HEK293 (cell line): ENCODE results near the gene RCOR2.
A peak's percentile ranks its signal among the peaks of the same experiment; 100 is the strongest.

Experiments
- CTCF ChIA-PET: fragments of 350-600 bp; formaldehyde crosslinking; extraction: SDS; loops from one replicate; lab custom pipeline; 2021; ENCODE audit warnings: antibody characterized with exemption; lab: Yijun Ruan, JAX
- POLR2A ChIA-PET: fragments of 300-600 bp; formaldehyde crosslinking; extraction: SDS; loops from one replicate; lab custom pipeline; 2020; ENCODE audit warnings: antibody characterized with exemption, inconsistent platforms; lab: Yijun Ruan, JAX
- H3K27ac ChIP-seq: fragments of 200-500 bp; sonication (Bioruptor generic); 2 replicates; pipeline ENCODE4 v1.5.1; 2014; ENCODE audit warnings: low read depth, low read length, control low read depth, inconsistent platforms; ENCODE audit errors: extremely low read depth
- H3K36me3 ChIP-seq, 2 experiments: fragments of 200-500 bp in 1 of 2; sonication (Bioruptor generic) in 1 of 2; 1 replicate in 1 of 2; 2 replicates in 1 of 2; pipeline ENCODE4 v1.5.1; 2014 to 2017; ENCODE audit warnings: inconsistent platforms in 2 of 2, low read length in 2 of 2; ENCODE audit not compliant: control insufficient read depth in 2 of 2, insufficient read depth in 1 of 2
- H3K4me1 ChIP-seq: fragments of 200-500 bp; sonication (Bioruptor generic); 2 replicates; pipeline ENCODE4 v1.5.1; 2014; ENCODE audit warnings: mild to moderate bottlenecking, low read length, inconsistent platforms; ENCODE audit not compliant: control insufficient read depth, insufficient read depth
- H3K4me3 ChIP-seq: 2 replicates; pipeline ENCODE4 v1.5.1; 2011; ENCODE audit warnings: low read depth, mild to moderate bottlenecking, control low read depth, low read length, moderate library complexity
- H3K9me3 ChIP-seq: fragments of 200-500 bp; sonication (Bioruptor generic); 2 replicates; pipeline ENCODE4 v1.5.1; 2014; ENCODE audit warnings: low read depth, low read length, inconsistent platforms; ENCODE audit not compliant: control insufficient read depth, insufficient read depth
- EGR2 ChIP-seq: fragments of 450-650 bp; formaldehyde crosslinking; IDR thresholded peaks from 2 replicates; pipeline ENCODE4 v1.5.1; 2016; ENCODE audit warnings: low read depth, missing biosample characterization, missing genetic modification characterization
- GLIS1 ChIP-seq: fragments of 450-650 bp; formaldehyde crosslinking; IDR thresholded peaks from 2 replicates; pipeline ENCODE4 v1.5.1; 2016; ENCODE audit warnings: missing biosample characterization, missing genetic modification characterization
- KLF9 ChIP-seq: fragments of 450-650 bp; formaldehyde crosslinking; IDR thresholded peaks from 2 replicates; pipeline ENCODE4 v1.5.1; 2016; ENCODE audit warnings: missing biosample characterization, missing genetic modification characterization, low read depth
- MEIS1 ChIP-seq: sonication (generic); formaldehyde crosslinking; IDR thresholded peaks from 2 replicates; pipeline ENCODE4 v1.8.1; 2022; ENCODE audit warnings: missing genetic modification reagents, mild to moderate bottlenecking, borderline replicate concordance
- PRDM1 ChIP-seq: fragments of 450-650 bp; formaldehyde crosslinking; IDR thresholded peaks from 2 replicates; pipeline ENCODE4; 2016; ENCODE audit warnings: missing biosample characterization, missing genetic modification characterization
- SCRT1 ChIP-seq: fragments of 450-650 bp; formaldehyde crosslinking; IDR thresholded peaks from 2 replicates; pipeline ENCODE4 v1.5.1; 2016; ENCODE audit warnings: missing biosample characterization, missing genetic modification characterization, borderline replicate concordance
- ZBTB20 ChIP-seq: fragments of 450-650 bp; formaldehyde crosslinking; IDR thresholded peaks from 2 replicates; pipeline ENCODE4 v1.5.1; 2016; ENCODE audit warnings: missing biosample characterization, missing genetic modification characterization
- ZBTB7A ChIP-seq: fragments of 450-650 bp; formaldehyde crosslinking; IDR thresholded peaks from 2 replicates; pipeline ENCODE4 v1.5.1; 2016; ENCODE audit warnings: low read depth, missing biosample characterization, missing genetic modification characterization
- ZBTB8A ChIP-seq: fragments of 450-650 bp; formaldehyde crosslinking; IDR thresholded peaks from 2 replicates; pipeline ENCODE4 v1.5.1; 2016; ENCODE audit warnings: missing biosample characterization, missing genetic modification characterization
- ZNF18 ChIP-seq: fragments of 450-650 bp; formaldehyde crosslinking; IDR thresholded peaks from 2 replicates; pipeline ENCODE4 v1.5.1; 2016; ENCODE audit warnings: missing biosample characterization, missing genetic modification characterization
- ZNF2 ChIP-seq: fragments of 450-650 bp; formaldehyde crosslinking; IDR thresholded peaks from 2 replicates; pipeline ENCODE4 v1.5.1; 2016; ENCODE audit warnings: missing biosample characterization, missing genetic modification characterization
- ZNF311 ChIP-seq: fragments of 450-650 bp; formaldehyde crosslinking; IDR thresholded peaks from 2 replicates; pipeline ENCODE4 v1.5.1; 2017; ENCODE audit warnings: missing biosample characterization, missing genetic modification characterization, borderline replicate concordance
- ZNF335 ChIP-seq: fragments of 450-650 bp; formaldehyde crosslinking; conservative IDR thresholded peaks from 2 replicates; pipeline ENCODE4 v1.5.1; 2016; ENCODE audit warnings: missing biosample characterization, missing genetic modification characterization
- ZNF488 ChIP-seq: fragments of 450-650 bp; formaldehyde crosslinking; IDR thresholded peaks from 2 replicates; pipeline ENCODE4 v1.5.1; 2016; ENCODE audit warnings: missing biosample characterization, missing genetic modification characterization
- ZNF510 ChIP-seq: fragments of 450-650 bp; formaldehyde crosslinking; IDR thresholded peaks from 2 replicates; pipeline ENCODE4 v1.5.1; 2018; ENCODE audit warnings: mild to moderate bottlenecking, missing genetic modification characterization, missing biosample characterization; ENCODE audit not compliant: insufficient replicate concordance
- ZNF513 ChIP-seq: fragments of 450-650 bp; IDR thresholded peaks from 2 replicates; pipeline ENCODE4 v1.5.1; 2018; ENCODE audit warnings: missing biosample characterization, missing genetic modification characterization
- ZNF529 ChIP-seq: fragments of 450-650 bp; formaldehyde crosslinking; IDR thresholded peaks from 2 replicates; pipeline ENCODE4 v1.5.1; 2017; ENCODE audit warnings: missing genetic modification characterization, missing biosample characterization; ENCODE audit not compliant: insufficient replicate concordance
- ZNF530 ChIP-seq: fragments of 450-650 bp; formaldehyde crosslinking; IDR thresholded peaks from 2 replicates; pipeline ENCODE4 v1.5.1; 2016; ENCODE audit warnings: low read depth, missing biosample characterization, missing genetic modification characterization
- ZNF610 ChIP-seq: fragments of 450-650 bp; formaldehyde crosslinking; IDR thresholded peaks from 2 replicates; pipeline ENCODE4 v1.5.1; 2016; ENCODE audit warnings: missing biosample characterization, missing genetic modification characterization, borderline replicate concordance
- ZNF624 ChIP-seq: fragments of 450-650 bp; formaldehyde crosslinking; IDR thresholded peaks from 2 replicates; pipeline ENCODE4 v1.5.1; 2017; ENCODE audit warnings: missing biosample characterization, missing genetic modification characterization
- ZNF660 ChIP-seq: fragments of 450-650 bp; IDR thresholded peaks from 2 replicates; pipeline ENCODE4 v1.5.1; 2018; ENCODE audit warnings: missing biosample characterization, mild to moderate bottlenecking, missing genetic modification characterization
- ZNF785 ChIP-seq: fragments of 450-650 bp; formaldehyde crosslinking; IDR thresholded peaks from 2 replicates; pipeline ENCODE4 v1.5.1; 2016; ENCODE audit warnings: missing biosample characterization, missing genetic modification characterization
- ZNF791 ChIP-seq: fragments of 450-650 bp; formaldehyde crosslinking; IDR thresholded peaks from 2 replicates; pipeline ENCODE4 v1.5.1; 2016; ENCODE audit warnings: missing biosample characterization, missing genetic modification characterization
- ZSCAN4 ChIP-seq: fragments of 450-650 bp; formaldehyde crosslinking; IDR thresholded peaks from 2 replicates; pipeline ENCODE4 v1.5.1; 2017; ENCODE audit warnings: missing biosample characterization, missing genetic modification characterization

Gene RCOR2

GRCh38 chr11:63937713-63938478, 20.9 kb upstream of the RCOR2 start (continued):
- TF ChIP-seq ZNF530 (tag by site-specific recombination) (no peak), ZBTB20 (tag by site-specific recombination) (peak; percentile 43; the same call in 1 of the 2 replicates), ZBTB8A (tag by site-specific recombination) (no peak), ZNF791 (tag by site-specific recombination) (no peak), KLF9 (tag by site-specific recombination) (no peak), ZNF311 (tag by site-specific recombination) (no peak), EGR2 (tag by site-specific recombination) (no peak), ZSCAN4 (no peak), ZBTB7A (tag by site-specific recombination) (no peak), SCRT1 (tag by site-specific recombination) (no peak), ZNF785 (tag by site-specific recombination) (no peak), ZNF335 (tag by site-specific recombination) (peak; percentile 49), PRDM1 (tag by site-specific recombination) (peak; percentile 79), ZNF488 (no peak), MEIS1 (no peak), ZNF529 (tag by site-specific recombination) (no peak), ZNF510 (tag by site-specific recombination) (no peak), ZNF2 (tag by site-specific recombination) (no peak), ZNF18 (peak; percentile 41; the same call in 1 of the 2 replicates), ZNF513 (tag by site-specific recombination) (no peak), ZNF660 (tag by site-specific recombination) (no peak), ZNF610 (tag by site-specific recombination) (no peak)

- no peaks in the 10 kb centered on the region for H3K4me1 ChIP-seq
- ChIA-PET POLR2A (interaction anchor here (1.3 kb wide), 1 partner anchor 16 kb away, joined by 3 read pairs; no protein-coding TSS in a partner anchor), CTCF (interaction anchor here (0.9 to 1.3 kb wide), 2 partner anchors 12 to 103 kb away, joined by 3 to 6 read pairs; no protein-coding TSS in a partner anchor)
- H3K9me3 ChIP-seq = no peaks in the 10 kb centered on the region
- H3K27ac ChIP-seq = no peak overlapping the region
- TF ChIP-seq ZNF624 (tag by site-specific recombination) (no peak), GLIS1 (tag by site-specific recombination) (peak; percentile 97)
- TF ChIP-seq, all 188 proteins: peak for 1
- no peak overlapping the region for H3K4me3 ChIP-seq
- H3K36me3 ChIP-seq = no peaks in the 10 kb centered on the region
These were observed 16.5 kb upstream of the RCOR2 start for GRCh38 chr11:63933459-63933858.
